ENCODE results near the gene STEAP3. TPM values are rescaled to one million over a fixed set of nuclear protein-coding genes. Genes with fewer than 3 reads are reported as not detected.

Gene STEAP3
- total RNA-seq, 1 experiment from 2014 or later: 24.0 TPM

DNA sequence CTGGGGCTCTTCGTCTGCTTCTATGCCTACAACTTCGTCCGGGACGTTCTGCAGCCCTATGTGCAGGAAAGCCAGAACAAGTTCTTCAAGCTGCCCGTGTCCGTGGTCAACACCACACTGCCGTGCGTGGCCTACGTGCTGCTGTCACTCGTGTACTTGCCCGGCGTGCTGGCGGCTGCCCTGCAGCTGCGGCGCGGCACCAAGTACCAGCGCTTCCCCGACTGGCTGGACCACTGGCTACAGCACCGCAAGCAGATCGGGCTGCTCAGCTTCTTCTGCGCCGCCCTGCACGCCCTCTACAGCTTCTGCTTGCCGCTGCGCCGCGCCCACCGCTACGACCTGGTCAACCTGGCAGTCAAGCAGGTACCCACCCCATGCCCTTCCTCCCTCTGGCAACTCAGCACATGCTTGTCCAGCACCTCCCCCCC lies 24.2 kb downstream of the STEAP3 start:
- TF ChIP-seq PRRX2 (CRISPR knock-in tag; IDR thresholded peaks at IDR 0.05): no peak
- Mint-ChIP-seq H3K4me1 (no peaks in the 10 kb centered on the region), H3K36me3 (peaks cover 30% of the 10 kb centered on the region), H3K4me3 (no peak overlapping the region), H3K27me3 (ENCODE audit: low read depth) (no peaks in the 10 kb centered on the region; the same call in 1 of the 2 replicates), H3K9me3 (peaks cover 5% of the 10 kb centered on the region; the same call in 1 of the 2 replicates), H3K27ac (no peak overlapping the region)
- ChIA-PET CTCF (interaction anchor here (1.0 to 1.6 kb wide), 6 partner anchors 11 to 75 kb away, joined by 3 to 13 read pairs (median 4); no protein-coding TSS in a partner anchor), POLR2A (no interaction called here)
- DNase-seq (ENCODE audit: low spot score): no peak
- no peak for ATAC-seq

DNA sequence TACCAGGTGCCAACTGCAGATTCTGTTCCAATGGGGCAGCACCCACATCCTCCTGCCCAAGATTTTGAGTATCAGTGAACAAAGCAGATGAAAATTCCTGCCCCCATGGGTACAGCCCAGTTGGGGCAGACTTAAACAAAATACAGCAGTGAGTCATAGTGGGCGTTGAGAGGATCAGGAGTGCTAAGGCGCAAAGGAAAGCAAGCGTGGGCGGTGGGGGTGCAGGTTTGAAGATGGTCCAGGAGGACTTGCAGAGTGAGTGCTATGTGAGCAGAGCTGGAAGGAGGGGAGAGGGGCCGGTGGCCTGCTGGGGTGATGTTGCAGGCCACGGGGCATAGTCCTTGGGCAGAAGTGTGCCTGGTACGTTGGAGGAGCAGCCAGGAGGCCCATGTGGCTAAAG lies 24.7 kb downstream of the STEAP3 start:
- peaks cover 31% of the 10 kb centered on the region for H3K36me3 Mint-ChIP-seq
- TF ChIP-seq ZBTB21 (CRISPR knock-in tag; IDR thresholded peaks at IDR 0.05; ENCODE audit: borderline replicate concordance) (no peak), ETV6 (CRISPR knock-in tag; IDR thresholded peaks at IDR 0.05) (no peak), ZNF396 (CRISPR knock-in tag; IDR thresholded peaks at IDR 0.05; ENCODE audit: borderline replicate concordance) (no peak), MYBL2 (CRISPR knock-in tag; IDR thresholded peaks at IDR 0.05) (no peak), KAT7 (CRISPR knock-in tag; IDR thresholded peaks at IDR 0.05; ENCODE audit: borderline replicate concordance) (no peak), TEAD1 (CRISPR knock-in tag; IDR thresholded peaks at IDR 0.05) (no peak), ZNF416 (CRISPR knock-in tag; IDR thresholded peaks at IDR 0.05) (no peak), CREM (CRISPR knock-in tag; IDR thresholded peaks at IDR 0.05) (no peak)
- TF ChIP-seq, protein P1, sequence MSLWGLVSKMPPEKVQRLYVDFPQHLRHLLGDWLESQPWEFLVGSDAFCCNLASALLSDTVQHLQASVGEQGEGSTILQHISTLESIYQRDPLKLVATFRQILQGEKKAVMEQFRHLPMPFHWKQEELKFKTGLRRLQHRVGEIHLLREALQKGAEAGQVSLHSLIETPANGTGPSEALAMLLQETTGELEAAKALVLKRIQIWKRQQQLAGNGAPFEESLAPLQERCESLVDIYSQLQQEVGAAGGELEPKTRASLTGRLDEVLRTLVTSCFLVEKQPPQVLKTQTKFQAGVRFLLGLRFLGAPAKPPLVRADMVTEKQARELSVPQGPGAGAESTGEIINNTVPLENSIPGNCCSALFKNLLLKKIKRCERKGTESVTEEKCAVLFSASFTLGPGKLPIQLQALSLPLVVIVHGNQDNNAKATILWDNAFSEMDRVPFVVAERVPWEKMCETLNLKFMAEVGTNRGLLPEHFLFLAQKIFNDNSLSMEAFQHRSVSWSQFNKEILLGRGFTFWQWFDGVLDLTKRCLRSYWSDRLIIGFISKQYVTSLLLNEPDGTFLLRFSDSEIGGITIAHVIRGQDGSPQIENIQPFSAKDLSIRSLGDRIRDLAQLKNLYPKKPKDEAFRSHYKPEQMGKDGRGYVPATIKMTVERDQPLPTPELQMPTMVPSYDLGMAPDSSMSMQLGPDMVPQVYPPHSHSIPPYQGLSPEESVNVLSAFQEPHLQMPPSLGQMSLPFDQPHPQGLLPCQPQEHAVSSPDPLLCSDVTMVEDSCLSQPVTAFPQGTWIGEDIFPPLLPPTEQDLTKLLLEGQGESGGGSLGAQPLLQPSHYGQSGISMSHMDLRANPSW (CRISPR knock-in tag; conservative IDR thresholded peaks at IDR 0.05; ENCODE audit: low read depth): no peak
- TF ChIP-seq, protein P2, sequence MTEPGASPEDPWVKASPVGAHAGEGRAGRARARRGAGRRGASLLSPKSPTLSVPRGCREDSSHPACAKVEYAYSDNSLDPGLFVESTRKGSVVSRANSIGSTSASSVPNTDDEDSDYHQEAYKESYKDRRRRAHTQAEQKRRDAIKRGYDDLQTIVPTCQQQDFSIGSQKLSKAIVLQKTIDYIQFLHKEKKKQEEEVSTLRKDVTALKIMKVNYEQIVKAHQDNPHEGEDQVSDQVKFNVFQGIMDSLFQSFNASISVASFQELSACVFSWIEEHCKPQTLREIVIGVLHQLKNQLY (CRISPR knock-in tag; IDR thresholded peaks at IDR 0.05): no peak
- TF ChIP-seq, protein P3, sequence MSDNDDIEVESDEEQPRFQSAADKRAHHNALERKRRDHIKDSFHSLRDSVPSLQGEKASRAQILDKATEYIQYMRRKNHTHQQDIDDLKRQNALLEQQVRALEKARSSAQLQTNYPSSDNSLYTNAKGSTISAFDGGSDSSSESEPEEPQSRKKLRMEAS (CRISPR knock-in tag; IDR thresholded peaks at IDR 0.05): no peak
- ChIA-PET CTCF (interaction anchor here (1.0 to 1.3 kb wide), 2 partner anchors 17 to 76 kb away, joined by 3 read pairs; no protein-coding TSS in a partner anchor), POLR2A (no interaction called here)
- H3K4me1 Mint-ChIP-seq: no peaks in the 10 kb centered on the region
- no peak overlapping the region for H3K27ac Mint-ChIP-seq
- no peak overlapping the region for H3K4me3 Mint-ChIP-seq
- H3K27me3 Mint-ChIP-seq (ENCODE audit: low read depth): no peaks in the 10 kb centered on the region; the same call in 1 of the 2 replicates
- H3K9me3 Mint-ChIP-seq: peaks cover 5% of the 10 kb centered on the region; the same call in 1 of the 2 replicates
- ATAC-seq: no peak
- no peak for DNase-seq (ENCODE audit: low spot score)

DNA sequence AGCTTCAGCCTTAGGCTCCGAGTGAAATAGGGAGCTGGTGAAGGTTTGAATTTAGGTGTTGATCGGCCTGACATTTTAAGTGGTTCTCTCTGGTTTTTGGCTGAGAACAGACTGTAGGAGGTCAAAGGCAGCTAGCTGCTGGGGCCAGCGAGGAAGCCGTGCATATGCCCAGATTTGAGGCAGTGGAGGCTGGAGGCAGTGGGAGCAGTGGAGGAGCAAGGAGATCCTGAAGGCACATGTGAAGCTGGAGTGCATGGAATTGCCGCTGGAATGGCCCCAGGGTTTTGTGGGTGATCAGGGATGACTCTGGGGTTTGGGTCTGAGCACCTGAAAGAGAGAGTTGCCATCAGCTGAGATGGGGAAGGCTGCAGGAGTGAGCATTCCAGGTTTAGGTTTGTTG lies 25.1 kb downstream of the STEAP3 start:
- no peak for DNase-seq (ENCODE audit: low spot score)
- Mint-ChIP-seq H3K9me3 (peaks cover 5% of the 10 kb centered on the region; the same call in 1 of the 2 replicates), H3K27ac (no peak overlapping the region; the same call in 1 of the 2 replicates), H3K27me3 (ENCODE audit: low read depth) (no peaks in the 10 kb centered on the region; the same call in 1 of the 2 replicates), H3K4me3 (no peak overlapping the region), H3K36me3 (peaks cover 32% of the 10 kb centered on the region), H3K4me1 (0 out of 2 replicates have a peak, but pooled peaks cover 1% of the 10 kb centered on the region)
- no peak for ATAC-seq
- POLR2A ChIA-PET: no interaction called here
- CTCF ChIA-PET: interaction anchor here (1.0 kb wide), 1 partner anchor 76 kb away, joined by 3 read pairs; no protein-coding TSS in a partner anchor
- TF ChIP-seq, protein P4, sequence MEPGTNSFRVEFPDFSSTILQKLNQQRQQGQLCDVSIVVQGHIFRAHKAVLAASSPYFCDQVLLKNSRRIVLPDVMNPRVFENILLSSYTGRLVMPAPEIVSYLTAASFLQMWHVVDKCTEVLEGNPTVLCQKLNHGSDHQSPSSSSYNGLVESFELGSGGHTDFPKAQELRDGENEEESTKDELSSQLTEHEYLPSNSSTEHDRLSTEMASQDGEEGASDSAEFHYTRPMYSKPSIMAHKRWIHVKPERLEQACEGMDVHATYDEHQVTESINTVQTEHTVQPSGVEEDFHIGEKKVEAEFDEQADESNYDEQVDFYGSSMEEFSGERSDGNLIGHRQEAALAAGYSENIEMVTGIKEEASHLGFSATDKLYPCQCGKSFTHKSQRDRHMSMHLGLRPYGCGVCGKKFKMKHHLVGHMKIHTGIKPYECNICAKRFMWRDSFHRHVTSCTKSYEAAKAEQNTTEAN (CRISPR knock-in tag; IDR thresholded peaks at IDR 0.05): no peak
- TF ChIP-seq ZNF416 (CRISPR knock-in tag; IDR thresholded peaks at IDR 0.05) (no peak), SMAD4 (CRISPR knock-in tag; IDR thresholded peaks at IDR 0.05) (no peak), SP1 (CRISPR knock-in tag; conservative IDR thresholded peaks at IDR 0.05) (no peak), JAZF1 (CRISPR knock-in tag; IDR thresholded peaks at IDR 0.05) (no peak), GABPB1 (CRISPR knock-in tag; IDR thresholded peaks at IDR 0.05) (no peak)
- TF ChIP-seq, protein P5, sequence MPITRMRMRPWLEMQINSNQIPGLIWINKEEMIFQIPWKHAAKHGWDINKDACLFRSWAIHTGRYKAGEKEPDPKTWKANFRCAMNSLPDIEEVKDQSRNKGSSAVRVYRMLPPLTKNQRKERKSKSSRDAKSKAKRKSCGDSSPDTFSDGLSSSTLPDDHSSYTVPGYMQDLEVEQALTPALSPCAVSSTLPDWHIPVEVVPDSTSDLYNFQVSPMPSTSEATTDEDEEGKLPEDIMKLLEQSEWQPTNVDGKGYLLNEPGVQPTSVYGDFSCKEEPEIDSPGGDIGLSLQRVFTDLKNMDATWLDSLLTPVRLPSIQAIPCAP (CRISPR knock-in tag; IDR thresholded peaks at IDR 0.05): no peak
- TF ChIP-seq, protein P6, sequence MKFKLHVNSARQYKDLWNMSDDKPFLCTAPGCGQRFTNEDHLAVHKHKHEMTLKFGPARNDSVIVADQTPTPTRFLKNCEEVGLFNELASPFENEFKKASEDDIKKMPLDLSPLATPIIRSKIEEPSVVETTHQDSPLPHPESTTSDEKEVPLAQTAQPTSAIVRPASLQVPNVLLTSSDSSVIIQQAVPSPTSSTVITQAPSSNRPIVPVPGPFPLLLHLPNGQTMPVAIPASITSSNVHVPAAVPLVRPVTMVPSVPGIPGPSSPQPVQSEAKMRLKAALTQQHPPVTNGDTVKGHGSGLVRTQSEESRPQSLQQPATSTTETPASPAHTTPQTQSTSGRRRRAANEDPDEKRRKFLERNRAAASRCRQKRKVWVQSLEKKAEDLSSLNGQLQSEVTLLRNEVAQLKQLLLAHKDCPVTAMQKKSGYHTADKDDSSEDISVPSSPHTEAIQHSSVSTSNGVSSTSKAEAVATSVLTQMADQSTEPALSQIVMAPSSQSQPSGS (CRISPR knock-in tag; IDR thresholded peaks at IDR 0.05; ENCODE audit: borderline replicate concordance, low read depth): no peak
- TF ChIP-seq, protein P7, sequence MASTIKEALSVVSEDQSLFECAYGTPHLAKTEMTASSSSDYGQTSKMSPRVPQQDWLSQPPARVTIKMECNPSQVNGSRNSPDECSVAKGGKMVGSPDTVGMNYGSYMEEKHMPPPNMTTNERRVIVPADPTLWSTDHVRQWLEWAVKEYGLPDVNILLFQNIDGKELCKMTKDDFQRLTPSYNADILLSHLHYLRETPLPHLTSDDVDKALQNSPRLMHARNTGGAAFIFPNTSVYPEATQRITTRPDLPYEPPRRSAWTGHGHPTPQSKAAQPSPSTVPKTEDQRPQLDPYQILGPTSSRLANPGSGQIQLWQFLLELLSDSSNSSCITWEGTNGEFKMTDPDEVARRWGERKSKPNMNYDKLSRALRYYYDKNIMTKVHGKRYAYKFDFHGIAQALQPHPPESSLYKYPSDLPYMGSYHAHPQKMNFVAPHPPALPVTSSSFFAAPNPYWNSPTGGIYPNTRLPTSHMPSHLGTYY (CRISPR knock-in tag; IDR thresholded peaks at IDR 0.05): no peak
- TF ChIP-seq, protein P8, sequence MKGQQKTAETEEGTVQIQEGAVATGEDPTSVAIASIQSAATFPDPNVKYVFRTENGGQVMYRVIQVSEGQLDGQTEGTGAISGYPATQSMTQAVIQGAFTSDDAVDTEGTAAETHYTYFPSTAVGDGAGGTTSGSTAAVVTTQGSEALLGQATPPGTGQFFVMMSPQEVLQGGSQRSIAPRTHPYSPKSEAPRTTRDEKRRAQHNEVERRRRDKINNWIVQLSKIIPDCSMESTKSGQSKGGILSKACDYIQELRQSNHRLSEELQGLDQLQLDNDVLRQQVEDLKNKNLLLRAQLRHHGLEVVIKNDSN (CRISPR knock-in tag; IDR thresholded peaks at IDR 0.05): no peak
